COR-L47 (cell line): ENCODE results near the gene FNDC11.

Experiments used
- DNase-seq: peaks from one replicate; lab custom pipeline; 2025; lab: John Stamatoyannopoulos, UW

FNDC11 gene

GRCh38 chr20:63525971-63526370 is 28.0 kb upstream of the FNDC11 start:
- no peak for DNase-seq

- DNase-seq, result no peak
Measured at GRCh38 chr20:63527184-63527583, 26.8 kb upstream of the FNDC11 start.

- no peak for DNase-seq
Measured at GRCh38 chr20:63529180-63529860, 24.6 kb upstream of the FNDC11 start.

DNA sequence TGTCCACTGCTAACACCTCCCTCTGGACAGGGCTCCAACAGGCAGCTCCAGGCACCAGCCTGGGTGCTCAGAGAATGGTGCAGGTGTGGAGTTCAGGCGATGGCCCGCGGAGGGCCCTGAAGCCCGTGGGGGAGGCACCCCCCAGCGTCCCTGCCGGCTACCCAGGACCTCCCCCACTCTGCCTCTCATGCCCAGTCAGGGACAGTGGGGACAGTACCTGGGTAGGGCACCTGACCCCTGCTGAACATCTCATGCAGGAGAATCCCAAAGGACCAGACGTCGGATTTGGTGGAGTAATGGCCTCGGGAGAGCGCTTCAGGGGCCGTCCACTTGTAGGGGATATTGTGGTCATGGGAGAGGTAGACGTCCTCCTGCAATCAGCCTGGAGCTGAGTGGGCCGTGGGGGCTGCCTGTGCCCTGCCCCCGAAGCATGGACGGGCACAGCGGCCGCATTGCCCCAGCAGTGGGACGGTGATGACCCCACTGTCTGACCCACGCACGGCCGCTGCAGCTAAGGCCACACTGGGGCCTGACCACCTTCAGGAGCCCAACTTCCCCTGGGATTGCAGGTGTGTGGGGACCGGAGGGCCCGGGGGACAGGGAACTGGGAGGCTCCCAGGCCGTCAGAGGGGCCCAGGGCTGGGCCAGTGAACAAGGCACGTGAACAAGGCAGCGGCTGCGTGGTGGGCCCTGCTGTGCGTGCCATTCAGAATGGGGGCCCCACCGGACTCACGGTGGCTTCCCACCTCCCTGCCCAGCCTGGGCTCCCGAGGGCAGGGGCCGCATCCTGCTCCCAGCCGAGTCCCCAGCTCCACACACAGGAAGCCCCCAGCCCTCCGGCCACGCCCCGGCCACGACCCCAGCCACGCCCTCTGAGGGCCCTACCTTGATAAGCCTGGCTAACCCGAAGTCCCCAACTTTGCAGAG is 23.8 kb upstream of the FNDC11 start:
- no peak for DNase-seq

DNA sequence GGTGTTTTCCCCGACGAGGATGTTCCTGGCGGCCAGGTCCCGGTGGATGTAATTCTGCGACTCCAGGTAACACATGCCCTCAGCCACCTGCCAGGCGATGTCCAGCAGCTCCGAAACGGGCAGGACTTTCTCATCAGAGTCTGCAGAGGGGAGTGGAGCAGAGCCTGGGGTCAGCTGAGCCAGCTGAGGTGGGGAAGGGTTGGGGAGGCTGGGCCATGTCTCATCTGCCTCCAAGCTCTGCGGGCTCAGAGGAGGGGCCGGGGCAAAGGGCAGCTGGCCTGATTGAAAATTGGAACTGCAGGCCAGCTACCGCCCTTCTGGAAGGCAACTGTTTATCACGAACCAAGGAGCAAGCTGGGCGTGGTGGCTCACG is 23.2 kb upstream of the FNDC11 start:
- DNase-seq, result no peak

GRCh38 chr20:63531686-63532448 is 22.1 kb upstream of the FNDC11 start:
- DNase-seq, result no peak

- no peak for DNase-seq
Measured at GRCh38 chr20:63532449-63532971, 21.4 kb upstream of the FNDC11 start.

DNA sequence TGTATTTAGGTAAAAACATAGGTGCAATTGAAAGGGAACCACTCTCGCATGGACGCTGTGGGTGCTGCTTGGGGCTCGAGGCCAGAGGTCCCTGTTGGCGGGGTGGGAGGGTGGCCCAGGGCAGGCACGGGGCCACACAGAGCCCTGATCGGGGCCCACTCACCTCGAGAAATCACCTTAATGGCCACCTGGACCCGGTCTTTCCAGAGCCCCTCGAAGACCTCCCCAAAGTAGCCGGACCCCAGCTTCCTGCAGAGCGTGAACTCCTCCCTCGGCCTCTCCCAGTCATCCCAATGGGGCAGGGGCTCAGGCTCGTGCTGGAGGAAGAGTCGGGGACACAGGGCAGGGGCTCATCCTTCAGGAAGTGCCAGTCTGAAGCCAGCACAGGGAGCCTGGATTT is 20.6 kb upstream of the FNDC11 start:
- DNase-seq, result no peak

DNA sequence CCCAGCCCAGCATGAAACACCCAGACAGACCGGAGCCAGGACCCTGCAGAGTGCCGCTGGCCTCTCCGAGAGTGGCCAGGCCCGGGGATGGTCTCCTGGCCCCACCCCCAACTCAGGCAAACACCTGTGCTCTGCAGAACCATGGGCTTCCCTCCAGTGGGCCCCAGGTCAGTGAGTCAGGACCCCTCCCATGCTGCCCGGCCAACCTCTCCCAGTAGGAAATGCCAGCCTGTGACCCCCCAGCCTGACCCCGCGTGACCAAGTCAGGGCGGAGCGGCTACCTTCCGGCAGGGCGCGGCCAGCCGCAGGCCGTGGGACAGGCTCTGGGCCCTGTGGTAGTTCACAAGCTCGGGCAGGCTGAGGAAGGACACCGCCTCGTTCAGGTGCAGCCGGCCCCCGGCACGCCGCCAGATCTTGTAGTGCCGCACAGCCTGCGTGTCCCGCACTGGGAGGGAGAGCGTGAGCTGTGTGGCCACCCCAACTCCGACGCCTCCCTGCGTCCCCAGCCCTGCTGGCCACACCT is 20.0 kb upstream of the FNDC11 start:
- DNase-seq, result no peak

DNA sequence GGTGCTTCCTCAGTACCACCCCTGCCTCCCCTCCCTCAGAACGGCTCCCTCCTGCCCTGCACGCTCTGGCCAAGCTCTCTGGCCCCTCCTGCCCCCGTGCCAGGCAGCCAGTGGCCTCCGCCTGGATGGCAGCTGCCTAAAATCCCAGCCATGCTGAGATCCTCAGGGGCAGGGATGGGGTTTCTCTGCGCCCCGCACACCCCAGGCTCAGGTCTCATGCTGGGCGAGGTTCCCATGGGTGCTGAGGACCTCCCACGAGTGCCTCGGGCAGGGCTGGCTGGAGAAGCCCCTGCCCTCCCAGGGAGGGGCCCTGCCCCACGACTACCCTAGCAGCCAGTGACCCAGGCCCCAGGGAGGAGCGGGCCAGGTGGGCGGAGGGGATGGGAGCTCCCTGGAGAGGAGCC is 19.5 kb upstream of the FNDC11 start:
- no peak for DNase-seq

- DNase-seq, result no peak
Measured at GRCh38 chr20:63534831-63535651, 18.9 kb upstream of the FNDC11 start.

GRCh38 chr20:63536241-63536977 is 17.6 kb upstream of the FNDC11 start:
- peak; percentile 48 for DNase-seq

GRCh38 chr20:63536997-63537524 is 16.9 kb upstream of the FNDC11 start, which contains the start of gene PTK6:
TSS of gene PTK6 (minus strand) at chr20:63537376. CDS start at chr20:63537314, 62 bp downstream.
- no peak for DNase-seq

- DNase-seq, result peak; percentile 63
Measured at GRCh38 chr20:63537525-63538203, 16.3 kb upstream of the FNDC11 start.

DNA sequence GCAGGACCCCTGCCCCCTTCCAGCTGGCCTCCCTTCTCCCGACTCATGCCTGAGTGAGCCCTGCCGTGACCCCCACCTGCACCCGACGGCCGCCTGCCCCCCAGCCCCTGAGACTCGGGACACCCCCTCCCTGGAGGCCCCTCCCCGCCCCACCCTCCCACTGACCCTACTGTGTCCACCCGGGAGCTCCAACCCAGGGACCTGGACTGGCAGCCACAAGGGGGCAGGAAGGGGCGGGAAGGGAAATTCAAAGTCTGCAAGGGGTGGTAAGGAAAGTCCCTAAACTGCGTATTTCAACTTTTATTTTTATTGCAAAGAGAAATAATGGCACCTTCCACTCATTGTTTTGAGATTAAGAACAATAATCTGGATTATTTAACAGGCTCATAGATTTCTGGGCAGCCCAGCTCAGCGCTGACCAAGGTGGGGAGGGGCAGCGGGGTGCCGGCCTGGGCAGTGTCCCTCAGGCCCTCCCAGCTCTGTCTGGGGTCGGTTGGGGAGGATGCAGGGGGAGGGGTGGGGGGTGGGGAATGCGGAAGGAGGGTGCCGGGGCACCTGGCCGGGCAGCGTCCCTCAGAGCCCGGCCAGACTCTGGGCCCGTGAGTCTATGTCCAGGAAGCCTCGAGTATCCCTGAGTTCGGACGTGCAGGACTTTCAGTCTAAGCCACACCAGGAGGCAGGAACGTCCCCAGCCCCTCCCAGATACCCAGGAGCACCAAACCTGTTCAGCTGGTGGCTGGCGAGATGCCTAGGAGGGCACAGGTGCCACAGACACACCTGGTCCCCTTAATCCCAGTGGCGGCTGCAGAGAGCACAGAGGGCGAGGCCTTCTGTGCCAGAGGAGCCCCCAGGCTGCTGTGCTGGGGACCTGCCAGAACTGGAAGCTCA is 15.5 kb upstream of the FNDC11 start:
- peak; percentile 90 for DNase-seq

DNA sequence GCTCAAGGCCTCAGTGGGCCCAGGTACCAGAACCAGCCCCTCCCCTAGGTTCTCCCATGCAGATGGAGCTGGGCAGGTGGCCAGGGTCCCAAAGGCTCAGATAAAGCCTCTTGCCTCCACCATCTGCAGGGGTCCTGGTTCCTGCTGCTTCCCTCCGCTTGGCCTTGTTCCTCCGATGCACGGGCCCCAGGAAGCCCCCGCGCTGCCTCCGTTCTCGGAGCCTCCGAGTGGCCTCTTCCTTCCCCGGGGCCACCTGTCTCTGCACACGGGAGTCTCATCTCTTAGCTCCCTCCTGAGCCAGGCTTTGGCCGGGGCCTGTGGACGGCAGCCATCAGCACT is 14.9 kb upstream of the FNDC11 start:
- DNase-seq, result peak; percentile 85

DNA sequence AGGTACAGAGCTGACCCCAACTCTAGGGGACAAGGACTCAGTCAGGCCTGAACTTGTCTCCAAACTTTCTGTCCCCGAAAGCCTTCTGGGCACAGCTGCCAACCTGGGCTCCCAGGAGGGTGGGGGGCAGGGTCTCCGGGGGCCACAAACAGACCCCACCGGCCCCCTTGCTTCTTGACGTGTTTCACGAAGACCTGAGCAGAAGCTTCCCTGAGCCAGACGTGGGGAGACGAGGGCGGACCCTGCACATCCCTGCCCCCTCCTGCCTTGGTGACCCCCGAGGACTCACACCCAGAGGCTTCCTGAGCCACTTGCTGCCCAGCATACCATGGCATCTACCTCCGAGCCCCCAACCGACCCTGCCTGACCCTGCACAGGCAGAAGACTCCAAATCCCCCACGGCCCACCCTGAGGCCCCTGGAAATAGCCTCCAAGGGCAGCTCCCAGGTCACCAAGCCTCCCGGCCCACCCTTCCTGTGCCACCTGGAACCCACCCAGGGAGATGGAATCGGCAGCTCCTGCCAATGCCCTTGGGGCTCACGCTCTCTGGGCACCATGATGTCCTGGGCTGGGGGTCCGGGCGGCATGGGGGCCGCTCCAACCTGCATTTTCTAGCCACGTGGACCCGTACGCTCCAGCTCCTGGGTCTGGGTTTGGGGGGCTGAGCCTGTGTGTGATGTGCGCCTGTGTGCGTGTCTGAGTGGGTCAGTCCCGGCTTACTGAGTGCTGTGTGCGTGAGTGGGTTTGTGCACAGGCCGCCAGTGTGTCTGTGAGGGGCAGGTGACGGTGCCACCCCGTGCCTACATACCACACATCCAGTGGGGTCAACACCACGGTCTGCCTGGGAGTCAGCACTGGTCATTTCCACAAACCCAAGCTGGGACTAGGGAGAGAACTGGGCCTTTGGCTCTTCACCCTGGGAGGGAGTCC is 14.3 kb upstream of the FNDC11 start:
- no peak for DNase-seq
